Hippocampal formation (tissue), 2 donors: Measurements from ENCODE around the gene CDH11.
A peak's percentile ranks its signal among the peaks of the same experiment; 100 is the strongest.

Experiments
- DNase-seq, 2 donors: peaks; one replicate each; lab custom pipeline; 2025; lab: John Stamatoyannopoulos, UW

Gene CDH11

DNA sequence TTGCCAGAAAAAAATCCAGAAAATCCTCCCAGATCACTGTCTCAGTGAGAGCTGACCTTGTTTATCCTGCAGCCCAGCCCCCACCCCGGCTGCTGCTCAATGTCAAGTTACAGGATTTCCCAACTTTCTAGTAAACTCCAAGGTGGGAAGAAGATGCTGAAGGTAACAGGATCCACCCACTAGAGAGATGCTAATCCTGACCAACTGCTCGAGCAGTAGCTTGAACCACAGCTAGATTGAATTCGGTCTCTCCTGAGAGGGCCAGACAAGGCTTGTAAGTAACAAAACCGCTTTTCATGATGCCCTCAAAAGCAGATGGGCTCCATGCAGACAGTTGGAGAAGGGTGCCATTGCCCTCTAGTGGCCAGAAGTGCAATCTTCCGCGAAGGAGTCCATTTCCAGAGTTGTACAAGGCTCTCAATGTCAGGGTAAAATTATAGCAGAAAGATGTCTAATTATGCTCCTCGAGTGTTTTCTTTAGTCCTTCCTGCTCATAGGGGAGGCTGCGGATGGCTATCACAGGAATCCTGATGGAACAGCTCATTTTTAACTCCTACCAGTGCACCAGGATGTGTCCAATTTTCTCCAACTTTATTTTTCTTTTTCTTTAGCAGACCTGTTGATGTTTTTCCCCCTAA lies 3.9 kb downstream of the CDH11 start:
- DNase-seq: peak; percentile 87 to 94

DNA sequence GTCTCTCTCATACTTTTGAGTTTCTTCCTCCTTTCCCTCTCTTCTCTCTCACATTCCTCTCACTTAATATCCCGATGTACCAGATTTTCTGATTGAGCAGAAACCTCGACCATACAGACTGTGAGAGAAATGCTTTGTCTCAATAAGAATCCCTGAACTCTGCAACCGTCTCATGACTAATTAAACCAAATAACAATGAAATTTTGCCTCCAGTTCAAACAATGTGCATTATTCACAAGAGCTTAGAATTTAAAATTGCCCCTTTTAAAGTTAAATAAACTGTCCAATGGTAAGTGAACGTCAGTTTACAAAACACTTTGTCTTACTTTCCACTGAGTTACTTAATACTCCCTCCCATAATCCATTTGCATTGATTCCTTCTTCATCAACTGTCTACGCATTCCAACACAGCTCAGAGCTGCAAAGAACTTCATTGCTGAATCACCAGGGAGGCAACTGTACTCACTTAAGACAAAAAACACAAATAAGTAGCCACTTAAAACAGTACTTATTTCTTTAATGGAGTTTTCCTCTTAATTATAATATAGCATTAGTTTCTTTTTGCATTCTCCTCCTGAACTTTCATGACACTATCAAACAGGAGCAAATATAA lies 4.9 kb downstream of the CDH11 start:
- DNase-seq: no peak

DNA sequence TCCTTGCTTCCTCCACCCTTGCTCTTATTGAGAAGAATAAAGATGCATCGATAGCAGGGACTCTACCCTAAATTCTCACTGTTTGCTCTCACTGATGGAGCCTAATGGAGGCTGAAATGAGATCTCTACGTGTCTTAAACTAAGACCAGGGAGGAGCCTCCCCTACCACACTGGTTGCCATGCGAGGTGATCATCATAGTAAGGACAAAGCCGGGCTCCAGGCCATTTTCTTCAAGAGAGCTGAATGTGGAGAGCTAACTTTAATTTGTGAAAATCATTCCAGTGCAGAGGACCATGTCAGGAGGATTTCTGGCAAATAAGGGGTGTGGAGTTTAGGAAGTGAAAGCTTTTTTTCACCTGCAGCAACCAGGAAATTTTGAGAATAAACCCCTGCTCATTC lies 5.6 kb downstream of the CDH11 start:
- DNase-seq: no peak

DNA sequence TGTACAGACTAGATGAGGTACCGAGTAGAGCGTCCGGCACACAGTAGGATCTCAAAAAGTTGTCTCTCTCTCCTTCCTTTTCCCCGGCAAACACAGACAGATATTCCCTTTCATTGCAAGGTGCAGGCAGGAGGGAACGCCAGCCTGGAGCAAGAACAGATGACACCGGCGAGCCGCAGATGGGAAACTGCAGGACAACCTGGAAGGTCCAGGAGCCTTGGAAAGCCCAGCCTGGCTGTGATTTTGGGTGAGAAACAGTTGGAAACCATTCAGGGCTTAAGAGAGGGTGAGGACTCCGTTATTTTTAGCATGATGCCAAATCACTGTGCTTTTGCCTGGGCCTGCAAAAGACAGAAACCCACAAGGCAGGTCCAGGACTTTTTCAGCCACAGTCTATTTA lies 7.3 kb downstream of the CDH11 start:
- no peak for DNase-seq

DNA sequence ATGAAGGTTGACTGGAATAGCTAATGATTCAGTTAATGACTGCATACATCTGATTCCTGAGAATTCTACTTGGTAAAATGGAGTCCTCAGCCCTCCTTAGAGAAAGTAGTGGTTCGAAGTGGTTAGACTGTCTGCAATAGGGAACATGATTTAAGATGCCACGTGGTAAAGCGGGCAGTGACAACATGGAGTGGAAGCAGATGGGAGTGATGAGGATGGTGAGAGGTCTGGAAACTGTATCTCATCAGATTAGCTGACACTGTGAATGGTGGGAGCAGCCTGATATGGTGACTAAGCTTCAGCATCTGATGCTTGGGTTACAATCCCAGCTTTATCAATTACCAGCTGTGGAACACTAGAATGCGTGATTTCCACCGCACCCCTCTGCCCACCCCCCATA lies 8.4 kb downstream of the CDH11 start:
- DNase-seq: no peak

DNA sequence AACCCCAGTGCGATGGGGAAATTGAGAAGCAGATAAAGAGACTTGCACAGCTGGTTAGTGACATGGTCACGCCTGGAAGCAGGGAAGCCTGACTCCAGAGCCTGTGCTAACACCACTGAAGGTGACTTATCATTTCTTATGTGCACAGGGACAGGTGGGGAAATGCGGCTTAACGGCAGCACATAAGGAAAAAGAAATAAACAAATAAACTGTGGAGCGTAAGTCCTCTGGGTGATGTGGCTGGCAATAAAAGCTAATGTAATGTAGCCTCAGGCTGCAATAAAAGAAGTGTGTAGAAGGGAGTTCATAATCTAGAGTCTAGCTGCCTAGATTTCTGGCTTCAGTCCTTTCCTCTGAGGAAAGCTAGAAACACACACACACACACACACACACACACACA lies 10.6 kb downstream of the CDH11 start:
- no peak for DNase-seq

DNA sequence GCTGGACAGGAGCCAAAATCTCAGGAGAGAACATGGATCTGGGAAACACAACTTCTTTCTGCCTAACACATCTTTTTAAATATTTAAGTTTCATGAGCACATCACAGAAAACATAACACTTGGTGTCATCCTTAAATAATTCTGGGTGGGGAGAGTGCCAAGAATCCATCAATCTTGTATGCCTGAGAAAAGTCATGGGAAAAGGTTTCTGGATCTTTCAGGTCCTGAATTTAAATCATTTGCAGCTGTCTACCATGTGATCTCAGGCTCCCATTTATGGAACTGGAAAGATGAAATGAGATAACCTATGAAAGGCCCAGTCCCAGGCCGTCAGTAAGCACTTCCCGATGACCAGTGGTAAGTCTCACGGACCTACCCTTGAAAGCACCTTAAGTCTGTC lies 15.1 kb downstream of the CDH11 start:
- DNase-seq: no peak

DNA sequence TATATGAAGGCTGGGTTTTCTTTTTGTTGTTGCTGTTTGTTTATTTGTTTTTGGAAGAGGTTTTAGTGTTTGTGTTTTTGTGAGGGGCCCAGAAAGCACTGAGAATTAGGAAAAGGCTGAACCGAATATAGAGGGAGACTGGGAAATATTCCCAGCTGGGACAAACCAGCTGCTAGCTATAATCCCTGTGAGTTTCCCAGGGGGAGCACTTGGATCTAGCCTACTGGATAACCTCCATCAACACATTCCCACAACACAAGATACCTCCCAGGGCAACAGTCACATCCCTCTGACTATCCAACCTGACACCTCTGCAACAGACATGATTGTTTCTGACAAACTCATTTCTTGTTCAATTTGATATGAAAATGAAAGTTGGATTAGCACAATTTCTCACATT lies 16.7 kb downstream of the CDH11 start:
- no peak for DNase-seq

DNA sequence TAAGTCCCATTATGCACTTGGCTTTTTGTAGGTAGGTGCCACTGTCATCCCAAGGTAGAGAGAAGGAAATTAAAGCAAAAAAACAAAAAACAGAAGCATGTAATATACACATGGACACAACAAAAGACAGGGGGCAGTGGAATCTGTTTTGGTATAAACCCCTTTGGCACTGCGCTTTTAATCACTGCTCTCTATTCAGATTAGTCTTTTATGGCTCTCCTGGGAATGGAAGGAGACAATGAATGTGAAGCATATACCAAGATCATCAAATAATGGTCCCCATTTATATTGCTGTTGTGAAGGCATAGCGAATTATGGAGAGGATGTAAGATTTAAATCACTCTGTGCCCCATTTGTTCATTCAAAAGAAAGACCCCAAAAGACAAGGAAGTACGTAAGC lies 17.4 kb downstream of the CDH11 start:
- no peak for DNase-seq

DNA sequence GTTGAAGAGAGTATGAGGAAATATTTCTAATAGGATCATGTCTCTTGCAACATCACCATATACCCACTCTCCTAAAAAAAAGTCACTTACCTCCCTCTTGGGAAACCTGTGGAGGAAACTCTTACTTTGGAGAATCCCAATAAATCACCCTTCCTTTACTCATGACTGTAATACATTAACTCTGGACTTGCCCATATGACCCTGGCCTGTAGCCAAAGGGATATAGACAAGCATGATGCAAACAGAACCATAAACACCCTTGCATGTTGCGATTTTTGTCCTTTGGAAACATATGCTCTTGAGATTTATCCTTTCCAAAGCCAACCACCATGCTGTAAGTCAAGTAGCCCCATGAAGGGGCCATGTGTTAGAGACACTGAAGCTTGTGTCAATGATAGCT lies 19.5 kb downstream of the CDH11 start:
- no peak for DNase-seq

DNA sequence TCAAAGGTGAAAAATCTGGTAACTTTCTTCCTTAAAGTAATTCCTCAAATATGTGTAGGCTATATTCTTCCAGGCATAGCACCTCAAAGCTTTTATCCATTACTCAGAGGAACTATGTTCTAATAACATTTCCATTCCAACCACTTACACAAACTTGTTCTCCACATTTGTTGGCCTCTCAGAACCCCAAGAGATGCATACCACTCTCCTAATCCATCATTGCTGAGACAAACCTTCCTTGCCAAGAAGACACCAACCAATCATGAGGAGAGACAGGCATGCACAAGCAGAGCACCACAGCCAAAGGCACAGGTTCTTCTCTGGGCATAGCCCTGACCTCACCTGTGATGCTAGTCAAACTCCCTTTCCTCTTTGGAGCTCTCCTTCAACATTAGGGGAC lies 20.9 kb downstream of the CDH11 start:
- DNase-seq: no peak

DNA sequence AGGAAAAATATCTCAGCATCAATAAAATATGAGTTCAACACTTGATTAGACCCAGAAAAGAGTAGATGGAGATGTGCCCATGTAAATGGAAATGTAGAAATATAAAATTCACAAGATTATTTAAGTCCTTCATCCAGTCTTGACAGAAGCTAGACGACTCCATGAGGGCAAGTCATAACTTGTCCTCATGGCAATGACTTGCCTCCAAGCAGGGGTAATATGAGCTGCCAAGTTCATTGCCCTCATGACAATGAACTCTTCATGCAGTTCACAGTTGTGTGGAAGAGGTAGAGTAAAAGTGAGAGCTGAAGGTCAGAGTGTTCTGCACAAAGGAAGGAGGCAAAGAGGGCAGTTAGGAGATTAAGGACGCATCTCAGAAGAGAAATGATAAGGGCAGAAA lies 22.3 kb downstream of the CDH11 start:
- DNase-seq: no peak

DNA sequence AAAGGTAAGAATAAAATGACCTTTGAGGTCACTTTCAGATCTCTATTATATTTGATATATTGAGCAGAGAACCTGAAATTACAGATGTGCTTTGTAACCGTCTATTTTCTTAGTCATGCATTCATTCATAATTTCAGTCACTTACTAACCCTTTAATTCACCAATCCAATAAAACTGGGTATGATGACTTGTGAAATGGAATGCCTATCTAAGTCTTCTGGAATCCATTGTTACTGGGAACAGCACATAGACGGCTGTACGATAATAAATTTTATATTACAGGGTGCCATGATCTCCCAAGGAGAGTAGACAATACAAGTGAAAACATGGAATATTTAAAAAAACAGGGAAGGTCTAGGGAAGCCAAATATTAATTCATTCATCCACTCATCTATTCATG lies 22.9 kb downstream of the CDH11 start:
- DNase-seq: no peak

DNA sequence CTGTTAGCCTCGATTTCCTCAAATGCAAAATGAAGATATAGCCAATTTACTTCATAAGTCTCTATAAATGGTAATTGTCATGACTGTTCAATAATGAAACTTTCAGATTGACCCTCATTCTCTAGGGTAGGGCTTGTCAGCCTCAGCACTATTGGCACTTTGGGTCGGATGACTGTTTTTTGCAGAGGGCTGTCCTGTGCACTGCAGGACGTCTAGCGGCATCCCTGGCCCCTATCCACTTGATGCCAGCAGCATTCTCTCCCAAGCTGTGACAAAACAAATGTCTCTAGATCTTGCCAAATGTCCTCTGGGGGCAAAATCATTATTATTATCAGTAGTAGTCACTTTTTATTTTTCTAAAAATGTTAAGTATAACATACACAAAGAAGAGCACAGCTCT lies 24.6 kb downstream of the CDH11 start:
- DNase-seq: no peak

DNA sequence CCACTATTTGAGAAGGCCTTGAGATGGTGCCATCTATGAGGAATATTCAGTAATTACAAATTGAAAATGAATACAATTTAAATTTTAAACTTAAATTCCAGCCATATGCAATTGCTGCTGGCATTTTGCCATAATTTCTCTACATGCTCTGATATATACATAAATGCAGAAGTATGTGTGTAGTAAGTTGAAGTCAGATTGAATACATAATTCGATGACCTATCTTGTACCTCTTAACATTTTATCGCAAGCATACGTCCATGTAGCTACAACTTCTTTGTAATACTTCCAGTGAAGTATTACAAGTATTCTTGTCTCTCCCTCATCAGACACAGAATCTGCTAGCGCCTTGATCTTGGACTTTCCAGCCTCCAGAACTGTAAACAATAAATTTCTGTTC lies 26.0 kb downstream of the CDH11 start:
- no peak for DNase-seq

DNA sequence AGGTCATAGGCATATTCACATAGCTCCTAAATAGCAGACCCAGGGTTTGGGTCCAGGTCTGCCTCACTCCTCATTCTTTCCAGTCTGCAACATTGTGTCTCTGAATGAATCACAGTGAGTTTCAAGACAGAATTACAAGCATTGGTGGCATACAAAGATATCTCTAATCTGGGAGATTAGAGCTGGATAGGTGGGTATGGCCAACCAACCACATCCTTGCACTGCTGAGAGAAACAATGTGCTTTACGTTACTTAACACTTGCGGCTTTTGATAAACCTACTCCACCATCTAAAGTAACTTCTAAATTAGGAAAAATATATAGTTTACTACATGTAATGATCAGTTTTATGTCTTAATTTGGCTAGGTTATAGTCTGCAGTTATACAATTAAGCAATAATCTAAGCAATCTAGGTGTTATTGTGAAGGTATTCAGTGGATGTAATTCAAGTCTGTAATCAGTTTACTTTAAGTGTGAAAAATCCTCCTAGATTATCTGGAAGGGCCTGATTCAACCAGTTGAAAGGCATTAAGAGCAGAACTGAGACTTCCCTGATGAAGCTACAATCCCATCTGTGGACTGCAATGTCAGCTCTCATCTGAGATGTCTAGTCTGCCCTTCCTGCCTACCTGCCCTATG lies 26.7 kb downstream of the CDH11 start:
- DNase-seq: no peak

DNA sequence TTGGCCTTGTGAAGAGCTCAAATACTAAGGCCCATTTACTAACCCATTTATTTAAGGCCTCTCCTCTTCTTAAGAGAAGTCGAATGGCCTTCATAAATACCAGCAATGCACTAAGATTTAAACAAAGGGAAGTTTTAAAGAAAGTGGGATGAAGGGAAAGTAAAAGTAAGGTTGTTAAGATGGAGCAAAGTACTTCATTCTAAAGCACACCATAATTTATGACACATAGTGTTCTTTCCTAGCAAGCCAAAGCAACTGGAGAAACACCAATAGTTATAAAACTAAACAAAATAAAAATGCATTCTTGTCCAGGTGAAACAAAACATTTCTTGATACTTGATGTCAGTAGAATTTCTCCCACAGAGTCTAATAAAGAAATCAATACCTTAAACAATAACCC lies 27.9 kb downstream of the CDH11 start:
- DNase-seq: no peak

DNA sequence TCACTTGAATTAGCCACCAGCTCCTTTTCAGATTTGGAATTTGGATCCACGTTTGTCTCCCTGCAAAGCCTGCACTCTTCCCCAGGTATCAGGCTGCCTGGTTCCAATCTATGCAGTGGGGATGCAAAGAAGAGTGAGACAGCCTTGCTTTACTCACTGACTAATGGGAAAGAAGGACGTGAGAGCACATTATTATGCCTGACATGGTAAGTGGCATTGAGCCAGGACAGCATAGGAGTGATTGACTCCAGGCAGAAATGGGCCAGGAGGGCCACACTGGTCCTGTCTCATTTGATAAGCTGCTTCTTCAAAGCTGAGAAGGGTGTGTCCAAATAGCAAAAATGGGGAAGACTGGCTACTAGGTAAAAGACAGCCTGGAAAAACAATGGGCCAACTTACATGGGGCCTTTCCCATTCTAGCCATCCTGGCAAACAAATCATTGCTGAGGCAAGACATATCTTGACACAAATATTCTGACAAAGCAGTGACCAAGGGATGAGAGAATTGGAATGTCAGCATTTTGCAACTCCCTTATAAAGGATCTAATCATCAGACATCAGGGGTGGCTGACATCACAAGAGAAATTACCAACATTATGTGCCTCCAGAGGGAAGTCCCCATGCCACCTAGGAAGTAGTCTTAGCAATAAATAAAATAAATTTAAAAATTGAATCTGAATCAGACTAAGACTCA lies 38.6 kb downstream of the CDH11 start:
- no peak for DNase-seq

DNA sequence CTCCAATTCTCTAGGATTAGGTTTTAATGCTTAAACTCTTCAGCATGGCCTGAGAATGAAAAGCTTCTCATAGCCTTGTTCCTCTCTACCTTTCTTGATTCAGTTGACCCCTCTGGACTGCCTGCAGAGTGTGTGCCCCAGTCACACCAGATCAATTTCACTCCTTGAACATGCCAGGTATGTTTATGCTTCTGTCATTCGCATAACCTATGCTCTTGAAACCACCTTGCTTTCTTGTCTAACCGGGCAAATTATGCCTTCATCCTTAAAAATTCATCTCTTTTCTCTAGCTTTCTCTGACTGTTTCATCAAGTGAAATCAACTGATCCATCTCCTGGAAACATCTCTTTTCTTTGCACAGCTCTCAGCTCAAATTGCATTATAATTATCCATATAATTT lies 42.3 kb downstream of the CDH11 start:
- no peak for DNase-seq

DNA sequence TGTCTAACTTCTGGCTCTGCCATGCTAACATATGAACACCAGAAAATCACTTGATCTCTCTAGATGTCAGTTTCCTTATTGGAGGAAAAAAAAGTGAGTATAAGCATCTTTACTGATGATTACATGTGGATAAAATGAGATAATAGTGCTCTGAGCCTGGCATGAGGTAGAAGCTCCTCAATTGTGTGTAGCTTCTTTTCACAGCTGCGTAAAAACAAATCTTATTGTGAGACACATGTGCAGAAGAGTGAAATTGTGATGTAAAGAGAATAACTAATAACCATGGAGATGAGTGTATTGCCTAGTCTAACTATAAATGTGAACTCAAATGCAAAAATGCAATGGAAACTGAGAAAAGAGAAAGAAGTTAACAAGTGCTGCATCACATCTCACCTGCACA lies 44.7 kb downstream of the CDH11 start:
- DNase-seq: no peak

DNA sequence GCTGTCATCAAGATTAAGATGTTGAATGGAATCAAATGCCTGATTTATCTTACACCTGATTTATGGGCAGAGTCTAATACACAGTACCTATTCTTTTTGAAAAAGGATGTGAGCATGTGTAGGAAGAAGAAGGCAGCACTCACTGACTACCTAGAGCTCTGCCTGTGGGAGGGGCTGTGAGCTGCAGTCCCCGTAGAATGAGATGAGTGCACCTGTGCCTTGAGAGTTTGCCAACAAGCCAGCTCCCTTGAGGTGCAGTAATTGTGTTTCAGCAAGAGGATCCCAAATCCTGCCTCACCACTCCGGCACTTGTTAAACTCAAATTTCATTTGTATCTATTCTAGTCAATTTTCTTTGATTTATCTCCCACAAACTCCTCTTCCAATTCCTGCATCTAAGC lies 46.0 kb downstream of the CDH11 start:
- no peak for DNase-seq

DNA sequence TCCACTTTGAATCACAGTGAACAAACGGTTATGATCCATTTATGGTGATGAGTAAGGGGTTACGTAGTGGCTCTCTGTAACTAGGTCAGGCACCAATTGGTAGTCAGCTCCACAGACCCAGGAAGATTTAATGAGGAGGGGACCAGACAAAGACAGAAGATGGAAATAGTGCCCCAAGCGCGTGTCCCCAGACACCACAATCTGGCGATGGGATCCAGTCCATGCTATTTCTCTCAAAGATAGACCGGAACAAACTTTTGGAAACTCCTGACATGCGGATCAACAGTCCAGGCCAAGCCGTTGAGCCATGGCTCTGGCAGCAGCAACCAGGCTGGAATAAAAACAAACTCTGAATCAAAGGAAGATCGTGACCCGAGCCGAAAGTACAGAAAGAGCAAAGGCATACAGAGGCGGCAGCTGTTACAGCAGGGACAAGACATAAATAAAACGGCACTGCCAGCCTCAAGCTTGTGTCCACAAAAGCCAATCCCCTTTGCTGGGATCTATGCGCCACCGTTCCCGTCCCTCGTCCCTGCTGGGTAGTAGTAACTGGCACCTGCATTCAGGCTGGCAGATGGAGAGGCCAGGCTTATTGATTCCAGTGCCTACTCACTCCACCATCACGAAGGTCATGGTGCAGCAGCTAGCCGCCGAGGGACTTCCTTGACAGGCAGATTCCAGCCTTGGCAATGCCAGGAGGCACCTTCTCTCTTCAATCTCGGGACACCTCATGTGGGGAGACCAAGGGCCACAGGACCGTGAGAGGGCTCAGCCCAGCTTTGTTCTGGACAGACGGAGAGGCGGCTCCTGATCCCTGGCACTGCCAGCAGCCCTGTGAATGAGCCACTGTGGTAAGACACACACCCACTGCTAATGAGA lies 50.2 kb downstream of the CDH11 start:
- DNase-seq: peak; percentile 72 to 85
